ENCODE measurements around the gene SMG5.

The SMG5 gene

DNA sequence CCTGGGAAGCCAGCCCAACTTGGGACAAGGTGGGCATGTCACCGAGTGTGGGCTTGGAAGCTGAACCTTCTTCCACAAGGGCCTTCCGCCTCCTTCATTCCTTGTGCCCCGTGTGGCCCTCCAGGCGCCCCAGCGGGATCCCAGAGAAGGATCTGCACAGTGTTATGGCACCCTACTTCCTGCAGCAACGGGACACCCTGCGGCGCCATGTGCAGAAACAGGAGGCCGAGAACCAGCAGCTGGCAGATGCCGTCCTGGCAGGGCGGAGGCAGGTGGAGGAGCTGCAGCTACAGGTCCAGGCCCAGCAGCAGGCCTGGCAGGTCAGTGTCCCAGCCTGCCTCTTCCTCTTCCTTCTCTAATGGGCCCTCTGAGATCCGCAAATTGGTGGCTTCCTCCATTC, 46.5 kb downstream of the SMG5 start:
- TF ChIP-seq FOXP2 (optimal IDR thresholded peaks at IDR 0.05; ENCODE audit: borderline replicate concordance, extremely low read depth, extremely low read length, insufficient read depth) (no peak), SIN3A (IDR thresholded peaks at IDR 0.05; ENCODE audit: borderline replicate concordance, insufficient read depth, low read length) (no peak), POLR2AphosphoS5 (IDR thresholded peaks at IDR 0.05; ENCODE audit: low read depth, low read length) (no peak), TAF1 (IDR thresholded peaks at IDR 0.05; ENCODE audit: borderline replicate concordance, insufficient read depth, low read length) (no peak)
- TF ChIP-seq, protein P1, sequence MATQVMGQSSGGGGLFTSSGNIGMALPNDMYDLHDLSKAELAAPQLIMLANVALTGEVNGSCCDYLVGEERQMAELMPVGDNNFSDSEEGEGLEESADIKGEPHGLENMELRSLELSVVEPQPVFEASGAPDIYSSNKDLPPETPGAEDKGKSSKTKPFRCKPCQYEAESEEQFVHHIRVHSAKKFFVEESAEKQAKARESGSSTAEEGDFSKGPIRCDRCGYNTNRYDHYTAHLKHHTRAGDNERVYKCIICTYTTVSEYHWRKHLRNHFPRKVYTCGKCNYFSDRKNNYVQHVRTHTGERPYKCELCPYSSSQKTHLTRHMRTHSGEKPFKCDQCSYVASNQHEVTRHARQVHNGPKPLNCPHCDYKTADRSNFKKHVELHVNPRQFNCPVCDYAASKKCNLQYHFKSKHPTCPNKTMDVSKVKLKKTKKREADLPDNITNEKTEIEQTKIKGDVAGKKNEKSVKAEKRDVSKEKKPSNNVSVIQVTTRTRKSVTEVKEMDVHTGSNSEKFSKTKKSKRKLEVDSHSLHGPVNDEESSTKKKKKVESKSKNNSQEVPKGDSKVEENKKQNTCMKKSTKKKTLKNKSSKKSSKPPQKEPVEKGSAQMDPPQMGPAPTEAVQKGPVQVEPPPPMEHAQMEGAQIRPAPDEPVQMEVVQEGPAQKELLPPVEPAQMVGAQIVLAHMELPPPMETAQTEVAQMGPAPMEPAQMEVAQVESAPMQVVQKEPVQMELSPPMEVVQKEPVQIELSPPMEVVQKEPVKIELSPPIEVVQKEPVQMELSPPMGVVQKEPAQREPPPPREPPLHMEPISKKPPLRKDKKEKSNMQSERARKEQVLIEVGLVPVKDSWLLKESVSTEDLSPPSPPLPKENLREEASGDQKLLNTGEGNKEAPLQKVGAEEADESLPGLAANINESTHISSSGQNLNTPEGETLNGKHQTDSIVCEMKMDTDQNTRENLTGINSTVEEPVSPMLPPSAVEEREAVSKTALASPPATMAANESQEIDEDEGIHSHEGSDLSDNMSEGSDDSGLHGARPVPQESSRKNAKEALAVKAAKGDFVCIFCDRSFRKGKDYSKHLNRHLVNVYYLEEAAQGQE (IDR thresholded peaks at IDR 0.05; ENCODE audit: insufficient read depth in 1 of 2, low read depth in 2 of 2, low read length in 2 of 2): no peak

DNA sequence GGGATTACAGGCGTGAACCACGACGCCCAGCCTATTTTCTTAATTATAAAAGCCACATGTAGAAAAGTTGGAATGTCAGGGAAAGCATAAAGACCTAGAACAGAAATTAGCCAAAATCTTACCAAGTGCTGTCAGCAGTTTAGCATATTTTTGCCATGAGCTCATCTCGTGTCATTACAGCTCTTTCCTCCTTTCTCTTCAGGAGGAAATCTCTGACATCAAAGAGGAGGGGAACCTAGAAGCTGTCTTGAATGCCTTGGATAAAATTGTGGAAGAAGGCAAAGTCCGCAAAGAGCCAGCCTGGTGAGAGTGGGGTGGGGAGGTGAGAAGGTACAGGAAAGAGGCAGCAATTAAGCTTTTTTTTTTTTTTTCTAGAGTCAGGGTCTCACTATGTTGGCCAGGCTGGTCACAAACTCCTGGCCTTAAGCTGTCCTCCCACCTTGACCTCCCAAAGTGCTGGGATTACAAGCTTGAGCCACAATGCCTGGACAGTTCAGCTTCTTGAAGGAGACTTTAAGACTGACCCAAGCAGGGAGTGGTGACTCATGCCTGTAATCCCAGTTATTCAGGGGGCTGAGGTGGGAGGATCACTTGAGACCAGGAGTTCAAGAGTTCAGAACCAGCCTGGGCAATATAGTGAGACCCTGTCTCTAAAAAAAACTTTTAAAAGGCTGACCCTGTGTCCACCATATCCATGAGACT, 49.0 kb downstream of the SMG5 start:
- no peak for TF ChIP-seq TAF1 (IDR thresholded peaks at IDR 0.05; ENCODE audit: borderline replicate concordance, insufficient read depth, low read length)
- no peak for TF ChIP-seq SIN3A (IDR thresholded peaks at IDR 0.05; ENCODE audit: borderline replicate concordance, insufficient read depth, low read length)
- TF ChIP-seq POLR2AphosphoS5 (IDR thresholded peaks at IDR 0.05; ENCODE audit: low read depth, low read length): no peak
- no peak for TF ChIP-seq FOXP2 (optimal IDR thresholded peaks at IDR 0.05; ENCODE audit: borderline replicate concordance, extremely low read depth, extremely low read length, insufficient read depth)
- TF ChIP-seq, protein P1 (IDR thresholded peaks at IDR 0.05; ENCODE audit: insufficient read depth in 1 of 2, low read depth in 2 of 2, low read length in 2 of 2): no peak

DNA sequence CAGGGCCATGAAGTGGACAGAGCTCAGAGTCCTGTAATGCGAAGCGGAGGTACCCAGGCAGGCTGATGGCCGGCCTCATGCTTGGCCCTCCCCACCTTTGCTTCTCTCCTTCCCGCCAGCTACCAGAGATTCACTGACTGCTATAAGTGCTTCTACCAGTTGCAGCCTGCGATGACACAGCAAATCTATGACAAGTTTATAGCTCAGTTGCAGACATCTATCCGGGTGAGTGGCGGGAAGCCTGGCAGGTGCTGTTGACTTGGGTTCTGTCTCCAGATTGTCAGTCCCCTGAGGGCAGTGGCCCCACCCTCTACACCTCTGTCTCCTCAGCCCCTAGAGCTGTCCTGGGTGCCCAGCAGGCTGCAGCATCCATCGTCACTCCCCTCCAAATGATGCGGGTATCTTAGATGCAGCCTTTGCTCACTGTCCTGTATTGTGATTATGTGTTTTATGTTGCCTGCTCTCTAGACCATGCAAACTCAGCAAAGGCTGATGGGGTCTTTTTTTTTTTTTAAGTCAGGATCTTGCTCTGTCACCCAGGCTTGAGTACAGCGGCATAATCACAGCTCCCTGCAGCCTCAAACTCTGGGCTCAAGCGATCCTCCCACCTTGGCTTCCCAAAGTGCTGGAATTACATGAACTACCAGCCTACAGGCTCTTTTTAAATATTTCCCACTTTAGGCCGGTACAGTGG, 50.3 kb downstream of the SMG5 start:
- TF ChIP-seq, protein P1 (IDR thresholded peaks at IDR 0.05; ENCODE audit: insufficient read depth in 1 of 2, low read depth in 2 of 2, low read length in 2 of 2): no peak
- no peak for TF ChIP-seq TAF1 (IDR thresholded peaks at IDR 0.05; ENCODE audit: borderline replicate concordance, insufficient read depth, low read length)
- TF ChIP-seq POLR2AphosphoS5 (IDR thresholded peaks at IDR 0.05; ENCODE audit: low read depth, low read length): no peak
- TF ChIP-seq FOXP2 (optimal IDR thresholded peaks at IDR 0.05; ENCODE audit: borderline replicate concordance, extremely low read depth, extremely low read length, insufficient read depth): no peak
- no peak for TF ChIP-seq SIN3A (IDR thresholded peaks at IDR 0.05; ENCODE audit: borderline replicate concordance, insufficient read depth, low read length)

DNA sequence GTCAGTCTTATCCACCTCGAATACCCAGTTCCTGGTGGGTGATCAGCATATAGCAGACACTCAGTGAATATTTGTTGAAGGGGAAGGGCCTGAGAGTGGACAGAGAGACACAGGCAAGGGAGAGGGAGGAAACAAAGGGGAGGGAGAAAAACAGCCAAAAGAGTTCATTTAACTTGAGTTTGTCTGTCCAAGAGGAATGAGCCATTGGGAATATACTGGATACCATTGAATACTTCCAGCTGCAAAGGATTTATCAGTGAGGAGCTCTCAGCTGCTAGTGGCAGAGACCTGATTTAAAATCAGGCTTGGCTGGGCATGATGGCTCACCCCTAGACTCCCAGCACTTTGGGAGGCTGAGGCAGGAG, 52.2 kb downstream of the SMG5 start:
- TF ChIP-seq POLR2AphosphoS5 (IDR thresholded peaks at IDR 0.05; ENCODE audit: low read depth, low read length) (no peak), SIN3A (IDR thresholded peaks at IDR 0.05; ENCODE audit: borderline replicate concordance, insufficient read depth, low read length) (no peak), FOXP2 (optimal IDR thresholded peaks at IDR 0.05; ENCODE audit: borderline replicate concordance, extremely low read depth, extremely low read length, insufficient read depth) (no peak), TAF1 (IDR thresholded peaks at IDR 0.05; ENCODE audit: borderline replicate concordance, insufficient read depth, low read length) (no peak)
- TF ChIP-seq, protein P1 (IDR thresholded peaks at IDR 0.05; ENCODE audit: insufficient read depth in 1 of 2, low read depth in 2 of 2, low read length in 2 of 2): no peak
